GM19035 (cell line): ENCODE measurements around the gene CRYBG3.

Source experiments
- ATAC-seq: cut with Tn5 transposase; IDR thresholded peaks from one replicate; pipeline ENCODE4 v1.9.1; 2021; ENCODE audit not compliant: unreplicated experiment

CRYBG3 gene

GRCh38 chr3:97939401-97939800 is 117.6 kb downstream of the CRYBG3 start:
- ATAC-seq, result no peak

DNA sequence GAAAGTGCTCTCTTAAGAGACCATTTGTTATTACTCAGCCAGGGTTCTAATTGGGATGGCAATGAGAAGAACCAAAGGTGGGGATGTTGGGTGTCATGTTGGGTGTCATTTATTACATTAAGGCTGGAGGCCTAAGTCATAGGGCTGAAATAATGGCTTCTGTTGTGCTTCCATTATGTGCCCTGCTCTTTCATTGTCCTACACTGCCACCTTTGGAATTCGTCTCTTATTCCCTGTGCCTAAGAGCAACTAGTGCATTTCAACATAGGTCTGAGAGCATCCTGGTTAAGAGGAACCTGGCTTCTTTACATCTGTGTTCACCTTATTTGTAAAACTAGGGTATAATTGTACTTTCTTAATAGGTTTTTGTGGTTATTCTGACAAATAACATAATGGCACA is 118.2 kb downstream of the CRYBG3 start:
- ATAC-seq, result no peak

DNA sequence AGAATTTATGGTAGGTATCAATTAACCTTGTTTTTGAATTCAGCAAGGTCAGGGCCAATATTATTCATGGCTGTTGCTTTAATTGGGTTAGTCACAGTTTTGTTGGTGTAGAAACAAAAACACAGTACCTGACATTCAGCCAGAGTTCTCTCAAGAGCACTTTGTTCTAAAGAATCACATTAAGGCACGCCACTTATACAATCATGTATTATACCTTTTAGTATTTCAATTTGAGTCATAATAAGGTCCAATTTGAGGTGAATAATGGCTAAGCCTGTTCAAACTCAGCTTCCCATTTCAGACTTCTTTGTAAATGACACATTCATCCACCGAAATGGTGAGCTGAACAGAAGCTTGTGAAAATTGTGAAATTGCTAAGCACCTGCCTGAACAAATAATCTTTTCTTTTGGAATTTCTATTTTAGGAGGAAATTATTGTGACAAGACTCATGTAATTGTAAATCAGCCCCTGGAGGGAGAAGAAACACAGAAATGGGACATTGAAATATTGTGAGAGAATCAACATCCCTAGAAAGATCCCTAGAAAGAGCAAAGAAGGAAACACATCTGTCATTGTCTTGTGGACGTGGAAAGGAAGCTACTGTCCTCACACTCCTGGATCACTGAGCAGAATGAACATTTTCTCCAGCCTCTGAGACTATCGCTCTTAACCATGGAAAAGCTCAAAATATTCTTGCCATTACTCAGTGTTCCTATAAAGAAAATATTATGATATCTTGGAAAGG is 121.2 kb downstream of the CRYBG3 start:
- ATAC-seq, result no peak

GRCh38 chr3:97948351-97949109 is 126.7 kb downstream of the CRYBG3 start:
- ATAC-seq, result no peak

- ATAC-seq, result no peak
Observed at GRCh38 chr3:97949110-97949485, 127.3 kb downstream of the CRYBG3 start.

DNA sequence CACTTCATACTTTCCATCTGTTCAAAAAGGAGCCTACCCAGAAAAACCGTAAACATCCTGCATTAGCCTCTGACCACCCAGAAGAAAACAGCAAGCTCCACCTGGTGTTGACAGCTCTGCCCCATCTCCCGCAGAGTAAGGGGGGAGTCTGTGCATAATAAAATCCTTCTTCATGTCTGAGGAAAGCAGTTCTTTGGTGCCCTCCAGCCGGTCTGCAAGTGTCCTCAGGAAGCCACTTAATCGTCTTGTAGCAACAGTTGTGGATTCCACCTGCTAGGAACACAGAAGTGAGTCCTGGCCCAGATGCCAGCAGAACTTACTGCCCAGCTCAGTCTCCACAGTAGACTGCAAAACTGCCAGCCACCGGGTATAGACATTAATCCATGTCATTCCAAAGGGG is 127.9 kb downstream of the CRYBG3 start:
- ATAC-seq, result no peak

DNA sequence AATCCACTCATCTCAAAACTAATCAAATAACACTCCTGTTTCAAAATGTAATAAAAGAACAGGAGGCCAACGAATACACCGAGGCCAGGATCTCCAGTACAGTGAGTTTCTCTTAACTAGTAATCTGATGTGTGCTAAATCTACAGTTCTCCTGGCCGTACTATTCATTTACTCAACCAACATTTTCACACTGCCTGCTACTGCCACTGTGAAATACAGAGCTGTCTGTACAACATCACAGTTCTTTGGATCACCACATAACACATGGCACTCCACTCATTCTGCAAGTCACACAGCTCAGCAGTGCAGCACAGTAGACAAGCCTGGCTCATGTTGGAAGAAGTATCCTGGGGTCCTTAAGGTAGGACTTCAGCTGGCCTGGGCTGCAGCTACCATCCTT is 128.5 kb downstream of the CRYBG3 start:
- no peak for ATAC-seq

DNA sequence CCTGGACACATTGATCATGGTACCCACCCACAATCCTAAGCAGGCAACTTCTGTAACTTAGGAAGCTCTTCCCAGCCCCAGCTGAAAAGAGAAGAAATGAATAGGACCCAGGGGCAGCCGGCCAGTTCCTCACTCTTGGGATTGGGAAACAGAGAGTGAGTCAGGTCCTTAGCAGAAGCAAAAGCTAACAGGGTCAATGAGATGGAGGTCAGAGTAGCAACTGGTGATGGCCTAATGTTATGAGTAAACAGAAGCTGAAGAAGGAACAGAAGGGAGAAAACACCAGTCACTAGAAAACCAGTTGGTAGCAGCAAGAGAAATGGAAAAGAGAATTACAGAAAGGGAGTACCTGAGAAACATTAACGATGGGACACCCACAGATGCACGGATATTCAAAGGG is 130.5 kb downstream of the CRYBG3 start:
- ATAC-seq, result no peak

DNA sequence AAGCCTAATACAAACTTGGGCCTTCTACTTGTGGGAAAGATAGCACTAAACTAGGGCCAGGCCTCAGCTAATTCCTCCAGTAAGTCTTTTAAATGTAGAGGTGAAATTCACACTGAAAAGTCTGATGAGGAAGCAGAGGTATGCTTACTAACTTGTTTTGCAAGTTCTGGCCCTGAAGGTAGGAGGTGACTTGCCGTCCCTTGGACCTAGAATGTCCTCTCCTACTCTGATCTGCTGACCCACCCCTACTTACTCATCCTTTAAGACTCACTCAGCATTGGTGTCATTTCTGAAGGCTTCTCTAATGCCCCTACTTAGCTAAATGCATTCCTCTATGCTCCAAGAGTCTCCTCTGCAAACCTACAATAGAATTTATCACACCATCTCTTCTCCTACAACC is 131.1 kb downstream of the CRYBG3 start:
- no peak for ATAC-seq

DNA sequence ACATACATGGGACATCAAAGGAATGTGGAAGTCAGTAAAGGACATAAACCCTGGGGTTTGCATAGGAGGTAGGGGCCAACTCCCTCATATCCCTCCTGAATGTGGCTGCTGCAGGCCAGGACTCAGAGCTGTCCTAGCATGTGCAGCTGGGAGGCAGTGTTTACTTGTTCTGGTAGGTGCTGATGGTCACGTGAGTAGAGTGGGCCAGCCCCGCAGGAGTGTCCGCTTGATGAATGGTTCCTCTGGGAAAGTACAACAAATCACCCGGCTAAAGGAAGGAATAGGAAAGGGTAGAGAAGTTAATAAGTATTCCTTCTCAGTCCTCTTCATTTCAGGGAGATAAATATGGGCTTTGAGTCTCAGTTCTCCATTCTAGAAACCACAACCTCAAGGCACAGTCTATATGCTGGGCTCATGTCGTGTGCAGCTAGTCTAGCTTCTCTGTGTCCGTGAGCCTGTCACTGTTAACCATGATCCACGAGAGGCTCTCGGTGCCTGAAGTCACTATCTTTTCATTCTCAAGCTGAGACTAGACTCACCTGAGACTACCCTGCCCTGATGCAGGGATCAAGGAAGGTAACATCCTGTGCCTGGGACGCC is 132.5 kb downstream of the CRYBG3 start:
- ATAC-seq, result no peak

DNA sequence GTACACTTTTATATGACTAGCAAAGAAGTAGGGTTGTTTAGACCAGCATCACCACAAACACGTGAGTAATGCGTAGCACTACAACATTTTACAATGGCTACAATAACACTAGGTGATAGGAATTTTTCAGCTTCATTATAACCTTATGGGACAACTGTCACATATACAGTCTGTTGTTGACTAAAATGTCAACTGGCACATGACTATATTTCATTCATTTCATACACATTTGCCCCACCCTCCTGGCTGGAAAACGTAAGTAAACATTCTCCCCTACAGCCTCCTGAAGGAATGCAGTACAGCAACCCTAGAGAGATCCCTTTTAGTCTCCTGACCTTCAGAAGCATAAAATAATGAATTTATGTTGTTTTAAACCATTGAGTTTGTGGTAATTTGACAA is 134.2 kb downstream of the CRYBG3 start:
- no peak for ATAC-seq

- ATAC-seq, result no peak
Observed at GRCh38 chr3:97957617-97958311, 136.0 kb downstream of the CRYBG3 start.

DNA sequence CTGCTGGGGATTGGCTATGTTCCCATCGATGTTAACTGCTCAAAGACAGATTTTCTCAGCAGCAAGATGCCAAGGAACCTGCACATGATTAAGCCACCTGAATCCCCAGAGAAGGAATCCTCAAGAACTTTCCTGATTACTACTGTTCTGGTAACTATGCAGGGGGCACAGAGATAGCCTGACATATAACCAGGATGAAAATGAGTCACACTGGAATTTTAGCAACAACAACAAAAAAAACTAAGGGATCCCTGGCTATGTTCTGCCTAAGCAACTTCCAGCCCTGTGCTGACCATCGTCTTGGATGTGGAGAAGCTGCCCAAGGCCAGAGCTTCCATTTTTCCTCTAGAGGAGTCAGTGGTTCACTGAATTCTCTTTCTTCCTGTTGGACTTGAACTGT is 136.6 kb downstream of the CRYBG3 start:
- ATAC-seq, result no peak

DNA sequence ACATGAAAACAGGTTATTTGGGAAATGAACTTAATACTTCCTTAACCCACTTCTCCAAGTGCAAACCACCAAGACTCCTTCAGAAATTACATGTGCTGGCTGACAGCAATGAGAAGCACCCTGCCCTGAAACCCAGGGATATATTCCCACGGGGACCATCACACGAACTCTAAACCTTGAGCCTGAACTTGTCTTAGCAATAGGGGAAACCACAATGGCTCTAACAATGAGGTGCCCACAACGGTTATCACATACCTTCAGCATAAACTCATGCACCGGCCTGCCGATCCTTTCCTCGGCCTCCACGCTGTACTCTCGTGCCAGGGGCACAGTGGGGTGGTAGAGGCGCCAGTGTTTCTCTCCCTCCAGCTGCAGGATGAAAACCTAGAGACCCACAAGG is 137.0 kb downstream of the CRYBG3 start:
- no peak for ATAC-seq

DNA sequence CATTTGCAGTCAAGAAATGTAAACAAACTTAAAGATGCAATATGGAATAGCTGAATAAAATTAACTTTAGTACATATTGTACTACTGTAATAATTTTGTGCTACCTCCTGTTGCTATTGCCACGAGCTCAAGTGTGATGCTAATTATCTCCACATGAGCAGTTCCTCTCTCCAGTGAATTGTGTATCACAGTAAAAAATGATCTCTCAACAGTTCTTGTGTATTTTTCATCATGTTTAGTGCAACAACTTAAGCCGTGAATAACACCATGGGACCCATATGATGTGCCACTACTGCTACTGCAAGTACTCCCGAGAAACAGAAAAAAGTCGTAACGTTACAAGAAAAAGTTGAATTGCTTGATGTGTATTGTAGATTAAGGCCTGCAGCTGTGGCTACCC is 138.1 kb downstream of the CRYBG3 start:
- ATAC-seq, result no peak

DNA sequence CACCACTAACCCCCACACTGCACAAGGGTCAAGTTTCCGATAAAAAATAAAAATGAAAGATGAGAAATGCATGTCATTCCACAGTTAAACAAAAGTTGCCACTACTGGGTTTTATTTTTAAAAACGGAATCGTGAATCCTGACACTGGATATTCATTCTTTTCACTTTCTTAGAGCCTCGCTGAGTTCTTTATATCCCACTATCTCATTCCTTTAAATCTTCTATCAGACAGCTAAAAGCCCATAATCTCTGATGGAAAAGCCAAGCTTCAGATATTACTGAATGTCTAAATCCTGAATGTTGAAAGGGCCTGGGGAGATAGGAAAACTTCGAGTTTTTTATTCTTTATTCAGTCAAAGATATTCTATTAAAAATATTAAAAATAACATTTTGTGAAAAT is 138.7 kb downstream of the CRYBG3 start:
- no peak for ATAC-seq

GRCh38 chr3:97960993-97961766 is 139.4 kb downstream of the CRYBG3 start:
- ATAC-seq, result no peak

DNA sequence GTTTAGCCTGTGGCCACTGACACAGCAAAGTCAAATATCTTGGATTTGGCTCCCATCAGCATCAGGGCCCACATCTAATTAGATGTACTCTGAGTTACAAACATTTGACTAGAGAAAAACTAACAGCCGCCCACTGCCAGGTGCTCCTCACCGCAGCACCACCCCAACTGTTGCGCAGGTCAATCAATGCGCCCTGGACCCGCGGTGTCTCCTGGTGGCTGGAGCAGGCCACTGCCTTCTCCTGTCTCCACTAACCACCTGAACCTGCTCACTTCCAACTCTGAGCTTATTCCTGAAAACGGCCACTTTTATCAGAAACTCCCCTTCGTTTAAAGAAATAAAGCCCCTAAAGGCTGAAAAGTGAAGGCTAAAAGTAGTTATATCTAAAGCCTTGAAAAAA is 146.2 kb downstream of the CRYBG3 start:
- ATAC-seq, result no peak

- no peak for ATAC-seq
Observed at GRCh38 chr3:97968376-97968775, 146.6 kb downstream of the CRYBG3 start.

DNA sequence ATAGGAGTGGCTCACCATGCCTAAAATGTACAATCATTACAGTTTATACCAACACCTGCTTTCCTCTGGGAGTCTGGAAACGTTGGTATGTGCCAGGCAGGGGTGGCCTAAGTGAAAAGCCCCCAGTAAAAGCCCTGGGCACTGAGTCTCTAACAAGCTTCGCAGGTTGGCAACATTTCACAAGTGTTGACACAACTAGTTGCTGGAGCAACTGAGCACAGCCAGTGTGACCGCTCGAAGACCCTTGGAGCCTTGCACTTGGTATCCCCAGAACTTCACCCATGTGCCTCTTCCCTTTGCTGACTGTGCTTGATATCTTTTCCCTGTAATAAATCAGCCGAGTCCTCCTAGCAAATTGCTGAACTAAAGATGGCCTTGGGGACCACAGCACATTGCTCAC is 147.7 kb downstream of the CRYBG3 start:
- no peak for ATAC-seq

DNA sequence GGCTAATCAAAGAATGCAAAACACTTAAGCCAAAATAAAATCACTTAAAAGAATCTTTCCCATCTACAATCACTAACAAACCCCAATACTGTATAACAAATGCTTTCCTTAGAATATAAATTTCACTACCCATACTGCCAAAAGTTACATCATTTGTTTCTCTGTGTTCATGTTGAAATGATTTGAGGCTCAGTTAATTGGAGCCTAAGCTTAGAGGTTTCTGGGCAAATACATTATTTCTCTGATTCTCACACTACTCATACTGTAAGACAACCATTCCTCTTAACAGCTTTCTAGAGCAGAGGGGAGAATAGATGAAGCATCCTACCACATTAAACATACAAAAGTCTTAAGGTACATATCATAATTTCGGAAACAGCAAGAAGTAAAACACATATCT is 148.3 kb downstream of the CRYBG3 start:
- no peak for ATAC-seq
